HG03064 (cell line): ENCODE data around the gene LGALS8.
"Not testable (repeated sequence)": the region's sequence is repeated elsewhere in the genome, so short reads cannot be mapped to it uniquely, and the experiment has no call there.

ENCODE experiments used
- ATAC-seq: cut with Tn5 transposase; IDR thresholded peaks from one replicate; pipeline ENCODE4 v1.9.1; 2021; ENCODE audit warnings: low read depth; ENCODE audit not compliant: unreplicated experiment

LGALS8 gene

GRCh38 chr1:236578661-236579060 is 54.9 kb downstream of the LGALS8 start:
- ATAC-seq, result no peak

DNA sequence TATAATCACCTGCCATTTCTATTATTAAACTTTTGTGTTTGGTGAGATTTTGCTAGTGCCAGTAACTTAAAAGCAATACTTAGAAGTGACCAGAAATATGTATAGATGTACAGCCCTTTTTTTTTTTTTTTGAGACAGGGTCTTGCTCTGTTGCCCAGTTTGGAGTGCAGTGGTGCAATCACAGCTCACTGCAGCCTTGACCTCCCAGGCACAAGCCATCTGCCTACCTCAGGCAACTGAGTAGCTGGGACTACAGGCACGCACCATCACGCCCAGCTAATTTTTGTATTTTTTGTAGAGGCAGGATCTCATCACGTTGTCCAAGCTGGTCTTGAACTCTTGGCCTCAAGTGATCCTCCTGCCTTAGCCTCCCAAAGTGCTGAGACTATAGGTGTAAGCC is 56.6 kb downstream of the LGALS8 start:
- not testable (repeated sequence) for ATAC-seq

GRCh38 chr1:236581528-236581927 is 57.7 kb downstream of the LGALS8 start:
- no peak for ATAC-seq

DNA sequence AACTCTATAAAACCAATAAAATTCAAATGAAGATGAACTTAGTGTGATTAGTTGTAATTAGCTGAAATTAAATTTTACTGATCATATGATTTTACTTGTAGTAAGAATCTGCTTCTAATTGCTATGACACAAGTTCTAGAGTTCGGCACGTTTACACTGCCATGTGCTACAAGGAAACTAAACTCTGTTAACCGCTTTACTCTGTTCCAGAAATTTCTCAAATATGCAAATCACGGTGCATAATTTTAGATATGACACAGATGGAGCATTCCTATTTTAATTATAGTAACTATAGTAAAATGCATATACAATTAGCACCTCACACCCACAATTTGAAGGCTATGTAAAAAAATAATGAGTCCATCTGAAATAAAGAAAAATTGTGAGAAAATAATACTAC is 65.7 kb downstream of the LGALS8 start:
- ATAC-seq, result no peak

DNA sequence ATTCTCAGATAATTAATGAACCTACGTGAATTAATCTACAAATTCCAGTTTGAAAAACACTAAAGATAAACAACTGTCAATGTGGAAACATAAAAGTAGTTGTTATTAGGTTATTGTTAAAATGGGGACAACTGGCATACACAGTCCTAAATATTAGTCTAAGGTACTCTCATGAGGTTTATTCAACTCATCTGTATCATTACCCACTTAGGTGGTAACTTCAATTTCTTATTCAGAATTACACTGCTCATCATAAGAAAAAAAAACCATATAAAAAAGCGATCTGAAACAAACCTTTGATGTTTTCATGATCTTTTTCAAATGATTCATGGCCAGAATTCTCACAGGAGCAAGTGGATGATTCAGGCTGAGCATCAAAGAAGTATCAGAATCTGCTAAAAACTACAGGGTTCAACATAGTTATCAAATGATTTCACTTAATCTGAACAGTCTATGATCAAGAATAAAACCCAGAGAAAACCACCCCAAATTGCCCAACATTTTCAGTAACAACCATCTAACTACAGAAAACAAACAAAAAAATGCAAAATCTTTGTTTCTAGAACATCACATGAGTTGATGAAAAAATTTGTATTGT is 66.9 kb downstream of the LGALS8 start:
- ATAC-seq, result no peak

- no peak for ATAC-seq
Measured at GRCh38 chr1:236602171-236602570, 78.4 kb downstream of the LGALS8 start.
